ENCODE measurements around the gene ATP5PO. TPM values are rescaled to one million over a fixed set of nuclear protein-coding genes. Genes with fewer than 3 reads are reported as not detected.
"Not testable (repeated sequence)": the region's sequence is repeated elsewhere in the genome, so short reads cannot be mapped to it uniquely, and the experiment has no call there.

Gene ATP5PO
- total RNA-seq, 2 experiments from 2014 or later: 210 to 227 TPM

DNA sequence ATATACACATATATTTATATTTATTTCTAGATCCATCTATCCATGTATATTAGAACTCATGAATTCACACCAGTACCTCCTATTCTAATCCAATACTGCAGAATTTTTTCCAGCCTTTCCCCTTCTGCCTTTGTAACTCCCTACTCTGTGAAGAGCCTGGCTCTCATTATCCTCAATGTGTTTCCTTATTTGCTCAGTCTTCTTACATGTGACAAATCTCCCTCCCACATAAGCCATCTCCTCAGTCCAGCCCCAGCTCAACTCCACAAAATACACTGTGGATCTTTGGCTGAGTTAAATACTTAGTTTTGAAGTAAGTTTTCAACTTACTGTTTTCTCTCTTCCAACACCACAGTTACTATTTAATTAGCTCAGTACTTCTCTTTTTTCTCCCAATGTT is 45.7 kb downstream of the ATP5PO start:
- H3K79me2 ChIP-seq (ENCODE audit: insufficient read depth, low read depth, low read length): no peaks in the 10 kb centered on the region
- ChIA-PET CTCF (ENCODE audit: unreplicated experiment) (no interaction called here), POLR2A (interaction anchor here (0.7 to 0.8 kb wide), 2 partner anchors 23 to 176 kb away, joined by 3 read pairs; no protein-coding TSS in a partner anchor)
- no peak overlapping the region for H3K4me3 ChIP-seq (ENCODE audit: low read depth, low read length, poor library complexity, severe bottlenecking)
- H3K4me1 ChIP-seq (ENCODE audit: insufficient read depth, low read length, poor library complexity, severe bottlenecking): no peaks in the 10 kb centered on the region
- no peaks in the 10 kb centered on the region for H3K9me3 ChIP-seq (ENCODE audit: low read length)
- BruUV-seq (replicated peaks): no TSS peak
- H2AFZ ChIP-seq (ENCODE audit: low read length): no peak overlapping the region
- TF ChIP-seq, protein P1, sequence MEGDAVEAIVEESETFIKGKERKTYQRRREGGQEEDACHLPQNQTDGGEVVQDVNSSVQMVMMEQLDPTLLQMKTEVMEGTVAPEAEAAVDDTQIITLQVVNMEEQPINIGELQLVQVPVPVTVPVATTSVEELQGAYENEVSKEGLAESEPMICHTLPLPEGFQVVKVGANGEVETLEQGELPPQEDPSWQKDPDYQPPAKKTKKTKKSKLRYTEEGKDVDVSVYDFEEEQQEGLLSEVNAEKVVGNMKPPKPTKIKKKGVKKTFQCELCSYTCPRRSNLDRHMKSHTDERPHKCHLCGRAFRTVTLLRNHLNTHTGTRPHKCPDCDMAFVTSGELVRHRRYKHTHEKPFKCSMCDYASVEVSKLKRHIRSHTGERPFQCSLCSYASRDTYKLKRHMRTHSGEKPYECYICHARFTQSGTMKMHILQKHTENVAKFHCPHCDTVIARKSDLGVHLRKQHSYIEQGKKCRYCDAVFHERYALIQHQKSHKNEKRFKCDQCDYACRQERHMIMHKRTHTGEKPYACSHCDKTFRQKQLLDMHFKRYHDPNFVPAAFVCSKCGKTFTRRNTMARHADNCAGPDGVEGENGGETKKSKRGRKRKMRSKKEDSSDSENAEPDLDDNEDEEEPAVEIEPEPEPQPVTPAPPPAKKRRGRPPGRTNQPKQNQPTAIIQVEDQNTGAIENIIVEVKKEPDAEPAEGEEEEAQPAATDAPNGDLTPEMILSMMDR (conservative IDR thresholded peaks at IDR 0.05; ENCODE audit: low read length): no peak
- H3K27ac ChIP-seq (ENCODE audit: low read depth, low read length, poor library complexity, severe bottlenecking): no peak overlapping the region
- H3K36me3 ChIP-seq (ENCODE audit: insufficient read depth, low read length): no peaks in the 10 kb centered on the region
- DNase-seq (ENCODE audit: low spot score): no peak
- H4K20me1 ChIP-seq (ENCODE audit: insufficient read depth, low read length): no peaks in the 10 kb centered on the region
- intact Hi-C loops (cut with micrococcal nuclease; ENCODE audit: unreplicated experiment): no loop called here
- no peaks in the 10 kb centered on the region for H3K9me2 ChIP-seq (ENCODE audit: insufficient read depth, low read length)
- no peak overlapping the region for H3K4me2 ChIP-seq (ENCODE audit: low read length)

- intact Hi-C loops (cut with micrococcal nuclease; ENCODE audit: unreplicated experiment); H4K20me1 ChIP-seq (ENCODE audit: insufficient read depth, low read length); H3K4me1 ChIP-seq (ENCODE audit: insufficient read depth, low read length, poor library complexity, severe bottlenecking); H3K9me2 ChIP-seq (ENCODE audit: insufficient read depth, low read length); H3K4me2 ChIP-seq (ENCODE audit: low read length); H3K27ac ChIP-seq (ENCODE audit: low read depth, low read length, poor library complexity, severe bottlenecking); BruUV-seq (replicated peaks); H3K9me3 ChIP-seq (ENCODE audit: low read length); CTCF ChIA-PET (ENCODE audit: unreplicated experiment); H3K36me3 ChIP-seq (ENCODE audit: insufficient read depth, low read length); DNase-seq (ENCODE audit: low spot score); H3K79me2 ChIP-seq (ENCODE audit: insufficient read depth, low read depth, low read length); H3K4me3 ChIP-seq (ENCODE audit: low read depth, low read length, poor library complexity, severe bottlenecking); H2AFZ ChIP-seq (ENCODE audit: low read length): not testable (repeated sequence)
- POLR2A ChIA-PET: interaction anchor here (0.6 kb wide), 2 partner anchors 454 to 1973 kb away, joined by 4 to 6 read pairs; no protein-coding TSS in a partner anchor
Observed at GRCh38 chr21:33867868-33868267, 47.7 kb downstream of the ATP5PO start.

GRCh38 chr21:33866826-33867225 is 48.8 kb downstream of the ATP5PO start:
- DNase-seq (ENCODE audit: low spot score): no peak
- POLR2A ChIA-PET: no interaction called here
- Histone ChIP-seq H3K9me3 (ENCODE audit: low read length) (no peaks in the 10 kb centered on the region), H3K9me2 (ENCODE audit: insufficient read depth, low read length) (no peaks in the 10 kb centered on the region), H3K4me1 (ENCODE audit: insufficient read depth, low read length, poor library complexity, severe bottlenecking) (no peaks in the 10 kb centered on the region), H2AFZ (ENCODE audit: low read length) (no peak overlapping the region), H3K4me2 (ENCODE audit: low read length) (no peak overlapping the region), H3K27ac (ENCODE audit: low read depth, low read length, poor library complexity, severe bottlenecking) (no peak overlapping the region), H3K36me3 (ENCODE audit: insufficient read depth, low read length) (no peaks in the 10 kb centered on the region), H3K79me2 (ENCODE audit: insufficient read depth, low read depth, low read length) (no peaks in the 10 kb centered on the region), H3K4me3 (ENCODE audit: low read depth, low read length, poor library complexity, severe bottlenecking) (no peak overlapping the region), H4K20me1 (ENCODE audit: insufficient read depth, low read length) (no peaks in the 10 kb centered on the region)
- TF ChIP-seq EZH2phosphoT487 (IDR thresholded peaks at IDR 0.05; ENCODE audit: borderline replicate concordance, low read depth, low read length): no peak
- TF ChIP-seq, protein P1 (conservative IDR thresholded peaks at IDR 0.05; ENCODE audit: low read length): no peak
- CTCF ChIA-PET (ENCODE audit: unreplicated experiment): no interaction called here
- BruUV-seq (replicated peaks): no TSS peak
- intact Hi-C loops (cut with micrococcal nuclease; ENCODE audit: unreplicated experiment): no loop called here

All from OCI-LY7 (cell line).